Measurements from ENCODE around the gene USP22.

DNA sequence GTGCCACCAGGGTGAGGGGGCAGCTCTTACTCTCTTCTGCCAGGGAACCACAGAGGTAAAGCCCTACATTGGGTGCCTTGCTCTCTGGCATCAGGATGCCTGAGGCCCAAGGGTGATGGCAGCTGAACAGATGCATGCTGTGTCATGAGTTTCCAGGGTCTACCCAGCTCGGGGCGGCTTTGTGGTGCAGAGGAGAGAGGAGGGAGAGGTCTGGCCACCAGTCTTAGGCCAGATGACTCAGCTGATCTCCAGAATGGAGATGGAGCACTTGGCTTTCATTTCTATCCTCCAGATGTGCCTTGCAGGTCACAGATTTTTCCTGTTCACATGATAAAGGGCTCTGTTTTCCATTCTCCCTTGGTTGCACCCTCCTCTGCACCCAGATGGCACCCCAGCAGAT lies 23.6 kb upstream of the USP22 start:
- TF ChIP-seq, protein P1, sequence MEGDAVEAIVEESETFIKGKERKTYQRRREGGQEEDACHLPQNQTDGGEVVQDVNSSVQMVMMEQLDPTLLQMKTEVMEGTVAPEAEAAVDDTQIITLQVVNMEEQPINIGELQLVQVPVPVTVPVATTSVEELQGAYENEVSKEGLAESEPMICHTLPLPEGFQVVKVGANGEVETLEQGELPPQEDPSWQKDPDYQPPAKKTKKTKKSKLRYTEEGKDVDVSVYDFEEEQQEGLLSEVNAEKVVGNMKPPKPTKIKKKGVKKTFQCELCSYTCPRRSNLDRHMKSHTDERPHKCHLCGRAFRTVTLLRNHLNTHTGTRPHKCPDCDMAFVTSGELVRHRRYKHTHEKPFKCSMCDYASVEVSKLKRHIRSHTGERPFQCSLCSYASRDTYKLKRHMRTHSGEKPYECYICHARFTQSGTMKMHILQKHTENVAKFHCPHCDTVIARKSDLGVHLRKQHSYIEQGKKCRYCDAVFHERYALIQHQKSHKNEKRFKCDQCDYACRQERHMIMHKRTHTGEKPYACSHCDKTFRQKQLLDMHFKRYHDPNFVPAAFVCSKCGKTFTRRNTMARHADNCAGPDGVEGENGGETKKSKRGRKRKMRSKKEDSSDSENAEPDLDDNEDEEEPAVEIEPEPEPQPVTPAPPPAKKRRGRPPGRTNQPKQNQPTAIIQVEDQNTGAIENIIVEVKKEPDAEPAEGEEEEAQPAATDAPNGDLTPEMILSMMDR (conservative IDR thresholded peaks at IDR 0.05 in 1 of 2, IDR thresholded peaks at IDR 0.05 in 1 of 2; ENCODE audit: low read depth in 1 of 2, low read length in 2 of 2), result no peak
- TF ChIP-seq EZH2 (IDR thresholded peaks at IDR 0.05; ENCODE audit: low read length, missing control alignments), result no peak
